SKM-1 (cell line): ENCODE measurements around the gene CELF3.
"Not testable (repeated sequence)": the region's sequence is repeated elsewhere in the genome, so short reads cannot be mapped to it uniquely, and the experiment has no call there.

Source experiments
- DNase-seq: peaks from one replicate; lab custom pipeline; 2025; ENCODE audit not compliant: unreplicated experiment; lab: John Stamatoyannopoulos, UW

Gene CELF3

GRCh38 chr1:151716771-151717631, at the start of gene CELF3:
CELF3 (minus strand) TSS chr1:151716803; CDS start chr1:151716020, 783 bp downstream.
- no peak for DNase-seq

GRCh38 chr1:151763990-151764389, 47.4 kb upstream of the CELF3 start:
- DNase-seq = no peak

- peak; percentile 86 for DNase-seq
Measured at GRCh38 chr1:151762941-151763921, 46.6 kb upstream of the CELF3 start, which contains the start of gene MRPL9. MRPL9 (minus strand) TSS chr1:151763496; CDS start chr1:151763479, 17 bp downstream.

GRCh38 chr1:151760597-151761385, 44.2 kb upstream of the CELF3 start:
- DNase-seq = no peak

GRCh38 chr1:151759241-151759640, 42.6 kb upstream of the CELF3 start:
- DNase-seq = no peak

- DNase-seq = no peak
Measured at GRCh38 chr1:151756291-151756690, 39.7 kb upstream of the CELF3 start.

GRCh38 chr1:151741516-151741915, 24.9 kb upstream of the CELF3 start:
- no peak for DNase-seq

GRCh38 chr1:151739590-151740355, 23.2 kb upstream of the CELF3 start:
- DNase-seq = no peak

- DNase-seq = no peak
Measured at GRCh38 chr1:151737479-151737878, 20.9 kb upstream of the CELF3 start.

- no peak for DNase-seq
Measured at GRCh38 chr1:151737026-151737425, 20.4 kb upstream of the CELF3 start.

- DNase-seq = not testable (repeated sequence)
Measured at GRCh38 chr1:151733995-151734394, 17.4 kb upstream of the CELF3 start.

- DNase-seq = no peak
Measured at GRCh38 chr1:151733126-151733525, 16.5 kb upstream of the CELF3 start.

- DNase-seq = no peak
Measured at GRCh38 chr1:151729966-151730291, 13.3 kb upstream of the CELF3 start.

- DNase-seq = no peak
Measured at GRCh38 chr1:151729157-151729965, 12.8 kb upstream of the CELF3 start.

GRCh38 chr1:151728151-151729054, 11.8 kb upstream of the CELF3 start:
- DNase-seq = no peak

- DNase-seq = no peak
Measured at GRCh38 chr1:151723726-151724370, 7.2 kb upstream of the CELF3 start.

- DNase-seq = no peak
Measured at GRCh38 chr1:151721788-151722510, 5.3 kb upstream of the CELF3 start.
